ENCODE data around the gene SARS2.

Gene SARS2

DNA sequence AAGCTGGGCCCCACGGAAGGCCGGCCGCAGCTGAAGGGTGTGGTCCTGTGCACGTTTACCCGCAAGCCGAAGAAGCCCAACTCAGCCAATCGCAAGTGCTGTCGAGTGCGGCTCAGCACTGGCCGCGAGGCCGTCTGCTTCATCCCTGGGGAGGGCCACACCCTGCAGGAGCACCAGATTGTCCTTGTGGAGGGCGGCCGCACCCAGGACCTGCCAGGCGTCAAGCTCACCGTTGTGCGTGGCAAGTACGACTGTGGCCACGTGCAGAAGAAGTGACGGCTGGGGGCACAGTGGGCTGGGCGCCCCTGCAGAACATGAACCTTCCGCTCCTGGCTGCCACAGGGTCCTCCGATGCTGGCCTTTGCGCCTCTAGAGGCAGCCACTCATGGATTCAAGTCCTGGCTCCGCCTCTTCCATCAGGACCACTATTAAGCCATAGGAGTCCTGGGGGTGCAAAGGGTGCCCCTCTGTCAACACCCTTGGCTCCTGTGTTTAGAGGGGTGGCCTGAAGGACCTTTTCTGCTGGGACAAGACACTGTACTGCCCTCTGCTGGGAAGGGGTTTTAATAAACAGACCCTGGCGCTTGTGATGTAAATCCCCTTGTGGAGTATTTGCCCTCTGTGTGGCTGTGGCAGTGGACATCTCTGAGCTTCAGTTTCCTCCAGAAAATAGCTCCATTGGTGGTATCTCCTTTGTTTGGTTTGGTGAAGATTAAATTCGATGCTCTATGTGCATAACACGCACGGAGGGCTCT is 2.0 kb upstream of the SARS2 start:
- TF ChIP-seq, protein P1, sequence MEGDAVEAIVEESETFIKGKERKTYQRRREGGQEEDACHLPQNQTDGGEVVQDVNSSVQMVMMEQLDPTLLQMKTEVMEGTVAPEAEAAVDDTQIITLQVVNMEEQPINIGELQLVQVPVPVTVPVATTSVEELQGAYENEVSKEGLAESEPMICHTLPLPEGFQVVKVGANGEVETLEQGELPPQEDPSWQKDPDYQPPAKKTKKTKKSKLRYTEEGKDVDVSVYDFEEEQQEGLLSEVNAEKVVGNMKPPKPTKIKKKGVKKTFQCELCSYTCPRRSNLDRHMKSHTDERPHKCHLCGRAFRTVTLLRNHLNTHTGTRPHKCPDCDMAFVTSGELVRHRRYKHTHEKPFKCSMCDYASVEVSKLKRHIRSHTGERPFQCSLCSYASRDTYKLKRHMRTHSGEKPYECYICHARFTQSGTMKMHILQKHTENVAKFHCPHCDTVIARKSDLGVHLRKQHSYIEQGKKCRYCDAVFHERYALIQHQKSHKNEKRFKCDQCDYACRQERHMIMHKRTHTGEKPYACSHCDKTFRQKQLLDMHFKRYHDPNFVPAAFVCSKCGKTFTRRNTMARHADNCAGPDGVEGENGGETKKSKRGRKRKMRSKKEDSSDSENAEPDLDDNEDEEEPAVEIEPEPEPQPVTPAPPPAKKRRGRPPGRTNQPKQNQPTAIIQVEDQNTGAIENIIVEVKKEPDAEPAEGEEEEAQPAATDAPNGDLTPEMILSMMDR (IDR thresholded peaks at IDR 0.05; ENCODE audit: poor library complexity, severe bottlenecking): peak; percentile 39
- ATAC-seq (ENCODE audit: low read depth) (no peak), DNase-seq (ENCODE audit: low spot score) (no peak)
- Histone ChIP-seq H3K27me3 (ENCODE audit: insufficient read depth, poor library complexity, severe bottlenecking) (no peaks in the 10 kb centered on the region), H3K27ac (ENCODE audit: poor library complexity, severe bottlenecking) (no peak overlapping the region), H3K36me3 (ENCODE audit: low read depth) (peaks cover 31% of the 10 kb centered on the region), H3K4me3 (ENCODE audit: severe bottlenecking) (no peak overlapping the region), H3K4me1 (ENCODE audit: insufficient read depth, poor library complexity, severe bottlenecking) (no peaks in the 10 kb centered on the region), H3K9me3 (ENCODE audit: severe bottlenecking) (no peaks in the 10 kb centered on the region)

DNA sequence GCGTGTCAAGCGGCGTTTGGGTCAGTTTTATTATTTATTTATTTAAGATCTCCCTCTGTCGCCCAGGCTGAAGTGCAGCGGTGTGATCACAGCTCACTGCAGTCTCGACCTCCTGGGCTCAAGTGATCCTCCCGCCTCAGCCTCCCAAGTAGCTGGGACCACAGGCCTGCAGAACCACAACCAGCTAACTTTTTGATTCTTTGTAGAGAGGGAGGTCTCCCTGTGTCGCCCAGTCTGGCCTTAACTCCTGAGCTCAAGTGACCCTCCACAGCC is 894 bp upstream of the SARS2 start:
- ATAC-seq (ENCODE audit: low read depth) (no peak), DNase-seq (ENCODE audit: low spot score) (no peak)
- Histone ChIP-seq H3K9me3 (ENCODE audit: severe bottlenecking) (no peaks in the 10 kb centered on the region), H3K4me3 (ENCODE audit: severe bottlenecking) (peak overlapping the region; percentile 59), H3K4me1 (ENCODE audit: insufficient read depth, poor library complexity, severe bottlenecking) (no peaks in the 10 kb centered on the region), H3K27ac (ENCODE audit: poor library complexity, severe bottlenecking) (peak overlapping the region; percentile 67), H3K27me3 (ENCODE audit: insufficient read depth, poor library complexity, severe bottlenecking) (no peaks in the 10 kb centered on the region), H3K36me3 (ENCODE audit: low read depth) (peaks cover 32% of the 10 kb centered on the region)
- TF ChIP-seq, protein P1 (IDR thresholded peaks at IDR 0.05; ENCODE audit: poor library complexity, severe bottlenecking): no peak

DNA sequence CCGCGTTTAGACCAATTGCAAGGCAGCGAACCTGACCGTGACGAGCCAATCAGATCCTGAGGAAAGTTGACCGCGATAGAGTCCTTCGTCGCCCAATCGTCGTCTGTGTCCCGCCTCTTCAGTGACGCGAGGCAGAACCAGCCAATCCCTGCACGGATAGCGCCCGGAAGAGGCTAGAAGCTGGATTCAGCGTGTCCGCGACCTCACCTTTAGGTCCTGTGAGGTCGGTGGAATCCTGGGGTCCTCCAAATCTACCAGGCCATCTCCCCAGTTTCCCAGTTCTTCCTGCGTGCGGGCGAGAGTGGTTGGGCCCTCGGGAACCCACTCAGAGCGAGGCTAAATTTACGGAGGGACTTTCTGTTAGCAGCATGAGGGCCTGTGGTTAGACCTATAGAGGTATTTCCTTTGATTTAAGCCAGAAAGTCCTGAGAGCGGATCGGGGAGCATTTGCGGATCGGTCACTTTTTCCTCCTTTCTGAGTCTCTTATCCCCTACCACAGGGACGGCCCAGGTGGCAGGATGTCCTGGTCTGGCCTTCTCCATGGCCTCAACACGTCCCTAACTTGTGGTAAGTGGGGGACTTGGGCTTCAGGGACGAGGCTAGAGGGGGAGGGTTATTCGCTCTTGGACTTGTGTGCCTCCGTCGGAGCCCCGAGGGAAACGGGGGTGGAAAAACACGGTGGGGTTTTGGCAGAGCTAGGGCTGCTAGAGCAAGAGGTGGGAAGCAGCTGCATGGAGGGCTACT is 385 bp upstream of the SARS2 start, which contains the start of gene MRPS12:
MRPS12 (plus strand) TSS at position 169 of the 745 bp plus-strand sequence; CDS start at position 520, 351 bp downstream.
- DNase-seq (ENCODE audit: low spot score) (peak; percentile 98), ATAC-seq (ENCODE audit: low read depth) (peak; percentile 99)
- TF ChIP-seq, protein P1 (IDR thresholded peaks at IDR 0.05; ENCODE audit: poor library complexity, severe bottlenecking): no peak
- Histone ChIP-seq H3K27ac (ENCODE audit: poor library complexity, severe bottlenecking) (peak within 1 kb of the TSS; percentile 67), H3K36me3 (ENCODE audit: low read depth) (peaks cover 32% of the 10 kb centered on the region), H3K27me3 (ENCODE audit: insufficient read depth, poor library complexity, severe bottlenecking) (no peaks in the 10 kb centered on the region), H3K4me1 (ENCODE audit: insufficient read depth, poor library complexity, severe bottlenecking) (no peaks in the 10 kb centered on the region), H3K4me3 (ENCODE audit: severe bottlenecking) (peak within 1 kb of the TSS; percentile 59), H3K9me3 (ENCODE audit: severe bottlenecking) (no peaks in the 10 kb centered on the region)

DNA sequence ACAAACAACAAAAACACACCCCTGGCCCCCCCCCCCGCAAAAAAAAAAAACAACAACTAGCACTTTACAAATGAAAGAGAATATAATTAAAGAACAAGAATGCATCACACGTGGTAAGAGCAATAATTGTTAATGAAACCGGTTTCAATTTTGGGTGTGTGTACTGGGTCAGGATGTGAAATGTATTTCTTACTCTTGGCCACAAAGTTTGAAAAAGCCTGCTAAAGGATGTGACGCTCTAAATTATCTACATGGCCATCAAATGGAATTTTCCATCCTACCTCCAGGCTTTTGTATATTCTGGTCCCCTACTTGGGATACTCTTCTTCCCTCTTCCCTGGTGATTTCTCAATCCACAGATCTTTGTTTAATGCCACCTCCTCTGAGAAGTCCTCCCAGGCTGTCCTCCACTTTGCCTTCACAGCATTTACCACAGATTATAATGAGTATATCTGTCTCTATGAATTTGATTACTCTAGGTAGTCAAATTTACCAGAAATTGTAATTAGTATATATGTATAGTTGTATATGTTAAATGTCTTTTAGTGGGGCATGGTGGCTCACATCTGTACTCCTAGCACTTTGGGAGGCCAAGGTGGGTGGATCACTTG is 2.1 kb downstream of the SARS2 start:
- H3K4me1 ChIP-seq (ENCODE audit: insufficient read depth, poor library complexity, severe bottlenecking): no peaks in the 10 kb centered on the region
- DNase-seq (ENCODE audit: low spot score) (no peak), ATAC-seq (ENCODE audit: low read depth) (no peak)
- H3K4me3 ChIP-seq (ENCODE audit: severe bottlenecking): no peak overlapping the region
- no peaks in the 10 kb centered on the region for H3K27me3 ChIP-seq (ENCODE audit: insufficient read depth, poor library complexity, severe bottlenecking)
- peaks cover 36% of the 10 kb centered on the region for H3K36me3 ChIP-seq (ENCODE audit: low read depth)
- H3K9me3 ChIP-seq (ENCODE audit: severe bottlenecking): no peaks in the 10 kb centered on the region
- H3K27ac ChIP-seq (ENCODE audit: poor library complexity, severe bottlenecking): no peak overlapping the region
- TF ChIP-seq, protein P1 (IDR thresholded peaks at IDR 0.05; ENCODE audit: poor library complexity, severe bottlenecking): no peak

Data from RWPE2 (cell line).